ENCODE results near the gene LRP3. TPM values are rescaled to one million over a fixed set of nuclear protein-coding genes. Genes with fewer than 3 reads are reported as not detected.
A peak's percentile ranks its signal among the peaks of the same experiment; 100 is the strongest.

LRP3 gene
- total and polyA plus RNA-seq, 12 donors, result 8.5 to 23.6 (median 15.9) TPM

DNA sequence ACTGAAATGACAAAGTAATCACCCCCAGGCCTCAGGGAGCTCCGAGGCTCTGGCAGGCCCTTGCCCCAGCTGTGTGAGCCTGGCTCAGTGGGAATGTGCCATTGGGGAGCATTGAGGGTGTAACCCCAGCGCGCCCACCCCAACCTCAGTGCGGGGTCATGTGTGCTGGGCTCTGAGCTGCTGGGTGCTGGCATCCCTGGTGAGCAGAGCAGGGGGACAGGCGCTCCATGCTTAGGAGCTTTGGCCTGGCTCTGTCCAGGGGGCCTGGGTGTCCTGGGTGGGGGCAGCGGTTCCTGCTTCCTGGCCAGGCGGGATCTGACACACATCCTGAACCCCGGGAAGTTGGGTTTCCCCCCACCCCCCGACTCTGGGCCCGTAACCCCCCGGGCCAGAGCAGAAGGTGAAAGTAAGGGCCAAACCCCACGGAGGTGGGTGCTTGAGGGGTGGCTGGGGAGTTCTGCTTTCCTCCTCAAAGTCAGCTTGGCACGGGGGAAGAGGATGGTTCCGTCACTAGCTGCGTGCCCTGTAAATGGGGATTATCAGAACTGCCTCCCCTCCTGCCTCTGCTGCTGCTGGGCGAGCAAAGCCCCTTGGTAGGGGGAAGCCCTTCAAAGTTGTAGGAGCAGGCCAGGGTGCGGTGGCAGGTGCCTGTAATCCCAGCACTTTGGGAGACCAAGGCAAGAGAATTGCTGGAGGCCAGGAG is 1.7 kb downstream of the LRP3 start:
- peaks cover 0 to 11% (median 6%) of the 10 kb centered on the region in 9 donors for H3K4me1 ChIP-seq
- peaks cover 0 to 22% (median 0%) of the 10 kb centered on the region in 9 donors for H3K36me3 ChIP-seq
- no peaks in the 10 kb centered on the region for H3K9me3 ChIP-seq
- intact Hi-C loops (cut with DNase I), result no loop called here
- peak overlapping the region in 9 of 10 donors; percentile 51 to 81 (median 63) for H3K4me3 ChIP-seq
- TF ChIP-seq CTCF (IDR thresholded peaks at IDR 0.05), result no peak
- DNase-seq, result no peak
- 72 to 77% methylated on average over 17 of the region's 17 CpGs for whole genome bisulfite sequencing, 2 donors
- peaks cover 0 to 30% (median 0%) of the 10 kb centered on the region in 7 donors for H3K27me3 ChIP-seq
- peak in 5 of 8 donors; percentile 5 to 25 (median 15) for ATAC-seq
- H3K27ac ChIP-seq, result peak overlapping the region in 3 of 10 donors; percentile 25 to 69 (median 64)

DNA sequence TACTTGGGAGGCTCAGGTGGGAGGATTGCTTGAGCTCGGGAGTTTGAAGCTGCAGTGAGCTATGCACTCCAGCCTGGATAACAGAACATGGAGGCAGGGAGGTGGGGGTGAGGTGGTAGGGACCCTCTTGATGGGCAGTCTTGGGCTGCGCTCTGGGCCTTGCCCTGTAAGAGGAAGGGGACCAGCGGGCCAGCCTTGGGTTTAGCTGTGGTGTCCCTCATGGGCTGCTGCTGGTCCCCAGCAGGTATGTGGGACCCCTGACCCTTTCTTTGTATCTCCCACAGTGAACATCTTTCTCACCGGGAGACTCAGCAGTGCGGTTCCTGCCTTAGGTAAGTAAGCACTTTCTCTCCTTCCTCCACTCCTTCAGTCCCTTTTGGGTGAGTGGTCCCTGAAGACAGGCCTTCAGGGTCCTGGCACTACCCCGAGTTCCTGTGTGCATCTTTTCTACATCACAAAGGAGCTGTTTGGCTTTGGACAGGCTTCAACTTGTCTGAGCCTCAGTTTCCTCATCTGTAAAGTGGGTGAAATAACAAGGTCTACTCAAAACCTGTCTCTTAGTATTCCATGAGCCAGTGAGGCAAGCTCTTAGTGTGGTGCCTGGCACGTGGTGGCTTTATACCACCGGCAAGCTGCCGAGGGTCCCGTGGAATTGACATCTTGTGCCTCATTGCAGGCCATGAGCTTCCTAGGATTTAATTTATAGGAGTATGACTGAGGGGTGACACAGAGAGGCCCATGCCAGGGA is 2.5 kb downstream of the LRP3 start:
- intact Hi-C loops (cut with DNase I), result no loop called here
- H3K4me3 ChIP-seq, result no peak overlapping the region
- ATAC-seq (no peak), DNase-seq (no peak)
- 95 to 97% methylated on average over 10 of the region's 10 CpGs for WGBS, 2 donors
- H3K27ac ChIP-seq, result no peak overlapping the region
- H3K27me3 ChIP-seq, result peaks cover 0 to 30% (median 0%) of the 10 kb centered on the region in 7 donors
- H3K4me1 ChIP-seq, result peaks cover 0 to 11% (median 6%) of the 10 kb centered on the region in 9 donors
- no peaks in the 10 kb centered on the region for H3K9me3 ChIP-seq
- H3K36me3 ChIP-seq, result peaks cover 0 to 22% (median 0%) of the 10 kb centered on the region in 9 donors
- TF ChIP-seq CTCF (IDR thresholded peaks at IDR 0.05), result no peak

- no peak for TF ChIP-seq CTCF (IDR thresholded peaks at IDR 0.05)
- peaks cover 0 to 11% (median 6%) of the 10 kb centered on the region in 9 donors for H3K4me1 ChIP-seq
- no peak overlapping the region for H3K4me3 ChIP-seq
- DNase-seq, result no peak
- peaks cover 0 to 23% (median 0%) of the 10 kb centered on the region in 9 donors for H3K36me3 ChIP-seq
- WGBS, 2 donors, result 93% methylated on average over 11 of the region's 11 CpGs
- intact Hi-C loops (cut with DNase I), result no loop called here
- H3K27me3 ChIP-seq, result peaks cover 0 to 25% (median 0%) of the 10 kb centered on the region in 7 donors
- H3K27ac ChIP-seq, result no peak overlapping the region
- H3K9me3 ChIP-seq, result no peaks in the 10 kb centered on the region
- no peak for ATAC-seq
Observed at GRCh38 chr19:33197591-33198000, 3.5 kb downstream of the LRP3 start.

- ATAC-seq (no peak), DNase-seq (no peak)
- Histone ChIP-seq H3K27me3 (peaks cover 0 to 19% (median 0%) of the 10 kb centered on the region in 7 donors), H3K27ac (no peak overlapping the region), H3K36me3 (peaks cover 0 to 29% (median 0%) of the 10 kb centered on the region in 9 donors), H3K4me3 (no peak overlapping the region), H3K4me1 (peaks cover 0 to 11% (median 6%) of the 10 kb centered on the region in 9 donors), H3K9me3 (no peaks in the 10 kb centered on the region)
- 86 to 87% methylated on average over 7 of the region's 7 CpGs for WGBS, 2 donors
- no peak for TF ChIP-seq CTCF (IDR thresholded peaks at IDR 0.05)
- intact Hi-C loops (cut with DNase I), result no loop called here
Observed at GRCh38 chr19:33198169-33198568, 4.0 kb downstream of the LRP3 start.

Measured in heart right ventricle (tissue), 16 donors.